Activated T-cell treated with anti-CD3 and anti-CD28 coated beads, Interleukin-2, amount 50 U/mL, for 1 hour (primary cell): ENCODE measurements around the gene SOCS7.
A peak's percentile ranks its signal among the peaks of the same experiment; 100 is the strongest.
"Not testable (repeated sequence)": the region's sequence is repeated elsewhere in the genome, so short reads cannot be mapped to it uniquely, and the experiment has no call there.

ENCODE experiments used
- DNase-seq: peaks from one replicate; pipeline ENCODE4 v3.0.0-alpha.2; 2020

SOCS7 gene

GRCh38 chr17:38421871-38422827 lies 70.5 kb downstream of the SOCS7 start:
- no peak for DNase-seq

GRCh38 chr17:38424297-38424972 lies 72.8 kb downstream of the SOCS7 start:
- DNase-seq, result no peak

GRCh38 chr17:38425031-38425430 lies 73.4 kb downstream of the SOCS7 start:
- no peak for DNase-seq

- no peak for DNase-seq
Observed at GRCh38 chr17:38425744-38426143, 74.1 kb downstream of the SOCS7 start.

- no peak for DNase-seq
Observed at GRCh38 chr17:38426441-38426840, 74.8 kb downstream of the SOCS7 start.

GRCh38 chr17:38427160-38427949 lies 75.7 kb downstream of the SOCS7 start:
- DNase-seq, result no peak

- DNase-seq, result peak; percentile 53
Observed at GRCh38 chr17:38428112-38428642, 76.5 kb downstream of the SOCS7 start, which contains the start of gene ARHGAP23. Gene ARHGAP23 (plus strand): TSS chr17:38428464. CDS start chr17:38428486, 22 bp downstream.

GRCh38 chr17:38428643-38429371 lies 77.2 kb downstream of the SOCS7 start:
- DNase-seq, result no peak

- no peak for DNase-seq
Observed at GRCh38 chr17:38429476-38430100, 77.9 kb downstream of the SOCS7 start.

GRCh38 chr17:38430316-38430715 lies 78.7 kb downstream of the SOCS7 start:
- DNase-seq, result no peak

GRCh38 chr17:38430822-38431221 lies 79.2 kb downstream of the SOCS7 start:
- no peak for DNase-seq

- DNase-seq, result no peak
Observed at GRCh38 chr17:38431346-38432145, 79.9 kb downstream of the SOCS7 start.

- no peak for DNase-seq
Observed at GRCh38 chr17:38434178-38434665, 82.6 kb downstream of the SOCS7 start.

GRCh38 chr17:38435795-38436194 lies 84.2 kb downstream of the SOCS7 start:
- DNase-seq, result no peak

- DNase-seq, result no peak
Observed at GRCh38 chr17:38436386-38436785, 84.7 kb downstream of the SOCS7 start.

- DNase-seq, result not testable (repeated sequence)
Observed at GRCh38 chr17:38437313-38437712, 85.7 kb downstream of the SOCS7 start.

- DNase-seq, result no peak
Observed at GRCh38 chr17:38439436-38439835, 87.8 kb downstream of the SOCS7 start.

GRCh38 chr17:38440614-38441397 lies 89.2 kb downstream of the SOCS7 start:
- DNase-seq, result no peak

GRCh38 chr17:38441429-38442061 lies 89.9 kb downstream of the SOCS7 start:
- DNase-seq, result no peak
